HG03025 (cell line): Measurements from ENCODE around the gene FAAP20.
"Not testable (repeated sequence)": the region's sequence is repeated elsewhere in the genome, so short reads cannot be mapped to it uniquely, and the experiment has no call there.

Source experiments
- ATAC-seq: cut with Tn5 transposase; IDR thresholded peaks from one replicate; pipeline ENCODE4 v1.9.1; 2021; ENCODE audit warnings: mild to moderate bottlenecking, moderate library complexity; ENCODE audit not compliant: unreplicated experiment, low FRiP score

The FAAP20 gene

DNA sequence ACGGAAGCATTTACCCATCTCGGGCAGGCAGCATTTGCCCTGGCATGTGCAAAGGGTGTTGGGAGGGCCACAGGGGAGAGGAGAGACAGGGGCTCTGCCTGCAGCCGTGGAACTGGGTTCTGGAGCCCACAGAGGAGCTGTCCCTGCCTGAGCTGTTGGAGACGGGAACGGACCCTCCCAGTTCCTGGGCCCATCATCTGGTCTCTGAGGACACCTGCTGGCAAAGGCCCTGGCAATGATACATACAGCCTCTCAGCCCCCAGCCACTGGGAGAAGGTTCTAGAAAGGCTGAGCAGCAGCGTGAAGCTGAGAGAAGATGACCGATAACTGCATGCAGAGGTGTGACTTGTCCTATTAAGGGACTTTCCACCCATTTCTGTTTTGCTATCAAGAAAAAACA, 31.4 kb downstream of the FAAP20 start:
- ATAC-seq, result no peak

DNA sequence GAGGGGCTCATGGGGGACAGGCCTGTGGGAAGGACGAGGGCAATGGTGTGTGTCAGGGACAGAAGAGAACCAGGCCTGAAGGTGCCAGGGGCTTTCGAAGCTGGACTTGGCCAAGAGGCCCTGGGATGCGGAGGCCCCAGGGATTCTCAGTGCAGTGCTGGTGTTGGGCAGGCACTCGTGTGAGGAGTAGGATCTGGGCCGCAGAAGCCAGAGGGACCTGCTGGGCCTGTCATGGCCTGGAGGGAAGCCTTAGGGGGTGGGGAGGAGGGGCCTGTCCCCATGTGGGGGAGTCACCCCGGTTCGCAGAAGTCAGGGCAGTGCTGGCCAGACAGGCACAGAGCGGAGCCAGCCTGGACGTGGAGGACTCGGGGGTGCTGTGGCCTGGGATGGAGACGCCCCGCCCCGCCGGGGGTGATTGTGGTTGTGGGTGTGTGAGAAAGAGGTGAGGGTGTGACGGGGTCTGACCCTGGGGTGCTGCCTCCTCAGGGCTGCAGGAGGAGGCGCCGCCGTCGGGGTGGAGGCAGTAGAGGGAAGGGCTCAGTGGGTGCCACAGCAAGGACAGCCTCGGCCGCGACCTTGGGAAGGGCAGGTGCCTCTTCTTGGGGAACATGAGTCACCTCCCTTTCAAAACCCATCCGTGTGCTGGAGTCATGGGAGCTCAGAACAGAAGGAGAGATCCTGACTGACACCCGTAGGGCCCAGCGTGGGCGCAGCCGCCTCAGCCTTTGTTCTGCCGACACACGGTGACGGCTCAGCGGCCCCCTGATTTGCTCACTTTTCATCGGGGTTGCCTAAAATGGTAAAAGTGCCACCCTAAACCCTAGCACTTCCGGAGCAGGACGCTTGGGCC, 33.9 kb downstream of the FAAP20 start:
- ATAC-seq, result no peak

DNA sequence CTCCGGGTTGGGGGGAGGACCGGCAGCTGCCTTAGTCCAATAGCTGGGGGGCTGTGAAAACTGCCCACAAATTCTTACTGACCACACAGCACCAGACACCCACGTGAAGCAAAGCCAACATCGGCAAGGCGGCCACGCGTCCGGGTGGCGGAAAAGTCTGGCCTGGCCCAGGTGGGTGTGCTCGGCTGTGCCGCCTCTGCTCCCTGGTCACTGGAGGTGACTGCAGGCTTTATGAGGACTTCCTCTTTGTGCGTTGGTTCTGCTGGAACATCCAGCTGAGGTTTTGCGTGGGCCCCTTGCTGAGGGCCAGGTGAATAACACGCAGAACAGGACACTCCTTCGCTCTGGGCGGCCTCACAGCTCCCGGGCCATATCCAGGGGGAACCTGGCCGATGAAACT, 35.4 kb downstream of the FAAP20 start:
- ATAC-seq, result no peak

DNA sequence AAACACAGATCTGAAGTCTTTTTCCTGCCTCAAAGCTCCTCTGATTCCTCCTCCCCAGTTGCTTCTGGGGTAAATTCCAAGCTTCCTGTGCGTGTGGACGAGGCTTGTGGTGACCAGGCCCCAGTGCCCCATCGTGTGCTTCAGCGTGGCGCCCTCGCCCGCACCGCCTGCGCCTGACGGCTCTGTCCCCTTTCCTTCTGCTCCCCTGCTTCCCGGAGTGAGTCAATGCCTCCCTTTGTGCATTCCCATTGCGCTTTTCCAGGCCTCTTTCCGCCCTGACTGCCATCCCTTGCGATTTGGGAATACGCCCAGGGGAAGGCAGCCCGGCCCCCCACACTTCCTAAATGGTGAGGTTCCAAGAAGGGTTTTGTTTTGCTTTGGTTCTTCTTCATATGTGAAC, 36.3 kb downstream of the FAAP20 start:
- ATAC-seq, result no peak

DNA sequence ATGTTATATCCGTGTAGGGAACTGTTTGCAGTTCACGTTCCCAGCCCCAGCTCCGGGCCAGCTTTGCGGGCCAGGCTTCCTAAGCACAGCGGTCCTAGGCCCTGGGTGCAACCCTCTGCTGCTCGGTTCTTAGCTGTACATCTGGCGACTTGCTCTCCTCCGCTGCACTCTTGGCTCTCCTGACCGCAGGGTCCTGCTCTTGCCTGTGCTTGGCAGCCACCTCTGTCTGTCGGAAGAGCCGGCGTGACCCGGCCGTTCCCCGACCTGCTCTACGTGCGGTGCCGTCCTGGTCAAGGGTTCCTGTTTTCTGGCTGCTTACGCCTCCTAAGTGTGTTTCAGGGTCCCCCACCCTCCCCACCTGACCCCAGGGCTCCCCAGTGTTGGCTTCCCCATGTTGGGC, 36.7 kb downstream of the FAAP20 start:
- no peak for ATAC-seq

DNA sequence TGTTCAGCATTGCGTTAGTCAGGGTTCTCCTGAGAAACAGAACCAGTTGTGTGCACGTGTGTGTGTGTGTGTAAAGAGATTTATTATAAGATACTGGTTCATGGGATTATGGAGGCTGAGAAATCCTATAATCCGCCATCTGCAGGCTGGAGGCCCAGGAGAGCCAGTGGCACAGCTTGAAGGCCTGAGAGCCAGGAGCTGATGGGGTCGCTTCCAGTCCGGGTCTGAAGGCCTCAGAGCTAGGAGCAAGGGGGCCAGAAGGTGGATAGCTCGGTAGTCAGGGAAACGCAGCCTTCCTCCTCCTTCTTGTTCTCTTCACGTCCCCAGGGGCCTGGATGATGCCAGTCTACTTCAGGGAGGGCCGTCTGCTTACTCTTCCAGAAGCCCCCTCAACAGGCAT, 37.7 kb downstream of the FAAP20 start:
- ATAC-seq, result no peak

DNA sequence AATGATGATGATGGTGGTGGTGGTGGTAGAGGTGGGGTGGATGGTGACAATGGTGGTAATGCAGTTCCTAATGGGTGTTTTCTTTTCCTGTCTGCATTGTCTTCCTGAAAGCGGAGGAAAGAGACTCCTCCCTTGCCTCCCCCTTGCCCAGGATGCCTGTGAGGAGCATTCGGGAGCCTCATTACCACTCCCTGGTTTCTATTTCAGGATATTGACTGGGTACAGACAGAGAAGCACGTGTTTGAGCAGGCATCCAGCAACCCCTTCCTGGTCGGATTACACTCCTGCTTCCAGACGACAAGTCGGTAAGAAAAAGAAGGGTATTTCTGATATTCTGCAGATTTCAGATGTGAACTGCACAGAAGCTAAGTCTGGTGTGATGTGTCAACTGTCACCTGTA, 38.8 kb downstream of the FAAP20 start:
- no peak for ATAC-seq

DNA sequence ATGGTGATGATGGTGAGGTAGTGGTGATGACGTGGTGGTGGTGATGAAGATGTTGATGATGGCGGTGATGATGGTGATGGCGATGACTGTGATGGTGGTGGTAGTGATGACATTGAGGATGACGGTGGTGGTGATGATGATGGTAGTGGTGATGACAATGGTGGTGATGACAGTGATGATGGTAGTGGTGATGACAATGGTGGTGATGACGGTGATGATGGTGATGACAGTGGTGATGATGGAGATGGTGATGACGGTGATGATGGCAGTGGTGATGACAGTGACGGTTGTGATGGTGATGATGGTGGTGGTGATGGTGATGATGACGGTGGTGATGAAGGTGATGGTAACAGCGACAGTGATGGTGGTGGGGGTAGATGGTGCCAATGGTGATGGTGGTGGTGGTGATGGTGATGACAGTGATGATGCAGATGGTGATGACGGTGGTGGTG, 39.4 kb downstream of the FAAP20 start:
- no peak for ATAC-seq

DNA sequence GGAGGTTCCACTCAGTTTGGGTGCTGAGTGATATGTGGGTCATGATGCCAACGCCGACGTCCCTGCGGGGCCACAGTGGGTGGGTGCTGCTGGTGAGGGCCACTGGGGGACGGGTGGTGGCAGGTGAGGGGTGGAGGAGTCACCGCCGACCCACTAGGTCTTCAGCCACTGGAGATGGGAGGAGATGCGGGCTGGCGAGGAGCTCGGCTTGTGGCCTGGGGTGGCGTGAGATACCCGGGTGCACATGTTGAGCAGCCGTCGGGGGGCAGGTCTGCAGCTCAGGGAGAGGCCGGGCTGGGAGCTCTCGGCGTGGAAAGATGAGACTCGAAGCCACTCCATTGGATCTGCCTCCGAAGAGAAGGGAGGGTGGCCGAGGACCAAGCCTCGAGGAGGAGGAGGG, 40.5 kb downstream of the FAAP20 start:
- no peak for ATAC-seq

DNA sequence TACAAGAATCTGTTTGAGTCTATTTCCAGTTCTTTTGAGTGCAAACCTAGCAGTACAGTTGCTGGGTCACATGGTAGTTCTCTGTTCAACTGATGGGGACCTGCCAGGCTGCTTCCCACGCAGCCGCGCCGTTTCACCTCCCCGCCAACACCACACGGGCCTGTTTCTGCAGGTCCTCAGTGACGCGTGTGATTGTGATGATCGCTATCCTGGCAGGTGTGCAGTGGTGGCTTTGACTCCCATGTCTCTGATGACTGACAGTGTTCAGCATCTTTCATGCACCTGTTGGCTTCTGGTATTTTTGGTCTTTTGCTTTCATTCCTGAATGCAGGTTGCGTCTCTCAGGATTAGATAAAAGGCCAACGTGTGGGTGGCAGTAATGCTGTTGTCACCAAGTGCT, 41.6 kb downstream of the FAAP20 start:
- ATAC-seq, result no peak

DNA sequence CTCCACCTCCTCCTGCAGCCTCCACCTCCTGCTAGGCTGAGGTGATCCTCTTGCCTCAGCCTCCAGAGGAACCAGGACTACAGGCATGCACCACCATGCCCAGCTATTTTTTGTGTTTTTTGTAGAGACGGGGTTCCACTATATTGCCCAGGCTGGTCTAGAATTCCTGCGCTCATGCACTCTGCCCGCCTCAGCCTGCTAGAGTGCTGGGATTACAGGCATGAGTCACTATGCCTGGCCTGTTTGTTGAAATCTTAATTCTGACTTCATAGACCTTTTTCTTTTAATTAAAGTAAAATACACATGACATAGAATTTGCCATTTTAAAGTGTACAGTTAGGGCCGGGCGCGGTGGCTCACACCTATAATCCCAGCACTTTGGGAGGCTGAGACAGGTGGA, 42.7 kb downstream of the FAAP20 start:
- ATAC-seq, result no peak

DNA sequence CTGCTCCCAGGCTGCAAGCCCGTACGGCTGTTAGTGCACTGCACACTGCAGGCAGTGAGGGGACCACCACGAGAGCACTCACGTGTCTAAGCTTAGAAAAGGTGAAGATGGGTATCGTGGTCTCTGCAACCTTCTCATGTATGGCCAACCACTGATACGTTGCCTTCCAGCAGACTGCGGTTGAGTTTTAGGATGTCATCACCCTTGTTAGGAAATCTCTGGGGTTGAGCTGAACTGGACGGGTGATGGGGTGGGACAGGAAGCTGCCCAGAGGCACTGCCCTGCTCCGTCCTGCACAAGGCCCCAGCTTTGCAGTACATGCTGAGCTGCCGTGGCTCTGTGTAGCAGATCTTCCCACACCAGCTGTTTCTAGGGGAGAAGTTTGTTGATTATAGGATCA, 43.3 kb downstream of the FAAP20 start:
- no peak for ATAC-seq

DNA sequence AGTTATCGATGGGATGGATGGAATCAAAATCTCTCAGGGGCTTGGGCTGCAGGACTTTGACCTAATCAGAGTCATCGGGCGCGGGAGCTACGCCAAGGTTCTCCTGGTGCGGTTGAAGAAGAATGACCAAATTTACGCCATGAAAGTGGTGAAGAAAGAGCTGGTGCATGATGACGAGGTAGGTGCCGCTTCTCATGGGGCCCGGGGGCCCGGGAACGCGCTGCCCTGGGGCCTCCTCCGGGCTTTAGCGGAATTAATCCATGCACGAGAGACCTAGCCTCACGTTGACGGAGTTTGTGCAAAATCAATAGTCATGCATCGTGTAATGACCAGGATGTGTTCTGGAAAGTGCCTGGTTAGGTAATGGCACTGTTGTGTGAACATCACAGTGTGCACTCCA, 43.8 kb downstream of the FAAP20 start:
- no peak for ATAC-seq

DNA sequence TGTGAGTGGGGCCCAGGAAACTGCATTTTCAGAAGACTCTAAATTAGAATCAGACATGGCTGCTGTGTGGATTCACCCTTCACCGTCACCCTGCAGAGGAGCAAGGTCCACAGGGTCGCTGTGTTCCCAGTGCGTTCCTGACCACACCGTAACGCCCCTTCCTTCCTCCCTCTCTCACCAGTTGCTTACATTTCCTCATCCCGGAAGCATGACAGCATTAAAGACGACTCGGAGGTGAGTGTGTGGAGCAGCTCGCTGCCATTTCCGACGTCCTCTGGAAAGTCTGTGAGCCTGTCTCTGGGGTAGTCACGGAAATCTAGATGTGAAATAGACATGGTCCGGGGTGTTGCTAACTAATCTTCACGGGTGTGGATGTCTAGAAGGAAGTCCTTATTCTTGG, 45.9 kb downstream of the FAAP20 start:
- no peak for ATAC-seq

DNA sequence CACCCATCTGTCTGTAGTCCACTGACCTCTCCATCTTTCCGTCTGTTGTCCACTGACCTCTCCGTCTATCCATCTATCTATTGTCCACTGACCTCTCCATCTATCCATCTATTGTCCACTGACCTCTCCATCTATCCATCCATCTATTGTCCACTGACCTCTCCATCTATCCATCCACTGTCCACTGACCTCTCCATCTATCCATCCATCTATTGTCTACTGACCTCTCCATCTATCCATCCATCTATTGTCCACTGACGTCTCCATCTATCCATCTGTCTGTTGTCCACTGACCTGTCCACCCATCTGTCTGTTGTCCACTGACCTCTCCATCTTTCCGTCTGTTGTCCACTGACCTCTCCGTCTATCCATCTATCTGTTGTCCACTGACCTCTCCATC, 46.7 kb downstream of the FAAP20 start:
- not testable (repeated sequence) for ATAC-seq

DNA sequence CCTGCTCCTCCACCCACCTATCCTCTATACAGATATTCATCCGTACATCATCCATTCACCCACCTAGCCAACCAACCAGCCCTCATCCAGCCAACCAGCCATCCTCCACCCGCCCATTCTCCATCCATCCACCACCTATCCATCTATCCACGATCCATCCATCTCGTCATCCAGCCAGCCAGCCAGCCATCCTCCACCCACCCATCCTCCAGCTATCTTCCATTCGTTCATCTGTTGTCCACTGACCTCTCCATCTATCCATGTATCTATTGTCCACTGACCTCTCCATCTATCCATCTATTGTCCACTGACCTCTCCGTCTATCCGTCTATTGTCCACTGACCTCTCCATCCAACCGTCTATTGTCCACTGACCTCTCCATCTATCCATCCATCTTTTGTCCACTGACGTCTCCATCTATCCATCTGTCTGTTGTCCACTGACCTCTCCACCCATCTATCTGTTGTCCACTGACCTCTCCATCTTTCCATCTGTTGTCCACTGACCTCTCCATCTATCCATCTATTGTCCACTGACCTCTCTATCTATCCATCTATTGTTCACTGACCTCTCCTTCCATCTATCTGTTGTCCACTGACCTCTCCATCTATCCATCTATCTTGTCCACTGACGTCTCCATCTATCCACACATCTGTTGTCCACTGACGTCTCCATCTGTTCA, 47.6 kb downstream of the FAAP20 start:
- ATAC-seq, result no peak

DNA sequence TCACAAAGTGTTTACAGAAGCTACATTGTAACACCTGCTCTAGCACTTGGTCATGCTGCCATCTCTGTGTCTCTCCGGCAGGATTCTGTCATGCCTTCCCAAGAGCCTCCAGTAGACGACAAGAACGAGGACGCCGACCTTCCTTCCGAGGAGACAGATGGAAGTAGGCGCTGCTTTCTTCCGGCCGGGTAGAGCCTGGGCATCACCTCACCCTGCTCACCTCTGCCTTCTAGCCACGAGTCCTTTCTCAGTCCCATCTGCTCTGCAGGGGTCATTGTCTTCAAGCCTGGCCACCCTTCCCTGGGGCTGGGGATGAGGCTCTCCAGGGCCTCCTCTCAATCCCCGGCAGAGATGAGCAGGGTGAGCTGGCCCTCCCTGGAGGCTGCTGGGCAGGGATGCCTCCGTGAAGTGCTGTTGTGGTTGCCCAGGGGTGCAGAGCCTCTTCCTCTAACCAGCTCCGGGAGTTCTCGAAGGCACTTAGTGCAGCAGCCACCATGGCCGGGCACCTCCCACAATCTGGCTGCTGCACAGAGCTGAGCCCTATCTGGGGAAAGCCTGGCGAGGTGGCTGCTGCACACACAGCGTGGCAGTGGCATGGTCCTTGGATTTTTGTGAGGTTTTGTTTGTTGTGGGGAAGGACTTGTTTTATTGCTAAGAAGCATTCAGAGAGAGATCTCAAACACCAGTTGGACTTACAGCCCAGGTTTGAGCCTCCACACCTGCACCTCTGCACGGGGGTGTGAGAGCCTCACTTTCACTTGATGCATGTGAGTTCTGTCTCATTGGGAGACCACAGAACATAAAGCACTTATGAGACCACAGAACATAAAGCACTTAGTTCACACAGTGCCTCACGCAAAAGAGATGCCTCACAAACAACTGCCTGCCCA, 48.4 kb downstream of the FAAP20 start:
- ATAC-seq, result no peak

DNA sequence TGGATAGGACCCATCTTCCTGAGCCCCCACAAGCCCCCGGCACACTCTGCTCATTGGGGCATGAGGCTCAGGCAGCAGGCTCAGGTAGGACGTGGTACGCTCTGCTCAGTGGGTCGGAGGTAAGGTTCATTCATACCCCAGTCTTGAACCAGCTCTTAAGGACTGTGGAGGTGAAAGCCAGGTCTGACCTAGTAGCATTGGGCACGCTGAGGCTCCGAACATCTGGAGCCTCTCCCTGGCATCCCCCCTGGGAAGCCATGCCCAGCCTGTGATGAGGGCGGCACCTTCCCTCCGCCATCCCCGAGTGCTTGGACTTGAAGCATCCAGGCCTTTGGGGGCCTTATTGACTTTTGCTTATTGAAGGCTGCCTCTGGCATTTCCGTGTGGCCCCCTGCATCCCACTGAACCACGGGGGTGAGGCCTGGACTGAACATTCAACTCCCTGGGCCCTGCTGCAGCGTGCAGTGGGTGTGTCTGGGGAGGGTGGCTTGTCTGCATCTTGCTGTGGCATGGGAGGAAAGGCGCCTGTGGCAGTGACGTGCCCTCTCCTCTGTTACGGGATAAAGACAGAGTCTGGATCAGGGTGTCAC, 50.0 kb downstream of the FAAP20 start:
- no peak for ATAC-seq

DNA sequence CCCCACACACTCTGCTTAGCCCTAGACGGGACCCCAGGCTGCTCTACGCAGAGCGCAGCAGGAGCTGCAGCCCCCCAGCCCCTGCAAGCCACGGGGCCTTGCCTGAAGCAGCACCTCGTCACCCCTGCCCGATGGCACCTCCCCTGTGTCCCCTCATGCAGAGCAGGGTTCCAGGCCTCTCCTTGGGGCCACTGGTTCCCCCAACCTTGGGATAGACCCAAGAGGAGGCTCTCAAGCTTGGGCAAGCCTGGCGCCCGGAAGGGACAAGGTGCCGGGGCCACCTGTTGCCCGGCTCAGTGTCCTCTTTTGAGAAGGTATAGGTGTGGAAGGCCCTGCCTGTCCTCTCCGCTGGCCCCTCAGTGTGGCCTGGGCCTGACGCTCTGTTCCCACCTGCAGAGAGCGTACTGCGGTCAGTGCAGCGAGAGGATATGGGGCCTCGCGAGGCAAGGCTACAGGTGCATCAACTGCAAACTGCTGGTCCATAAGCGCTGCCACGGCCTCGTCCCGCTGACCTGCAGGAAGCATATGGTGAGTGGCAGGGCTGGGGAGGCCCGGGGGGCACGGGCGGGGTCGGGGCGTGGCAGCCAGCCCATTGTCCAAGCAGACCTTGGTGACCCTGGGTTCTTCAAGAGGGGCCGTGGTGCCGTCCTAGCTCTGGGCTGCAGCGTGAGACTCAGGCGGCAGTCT, 50.6 kb downstream of the FAAP20 start:
- no peak for ATAC-seq

DNA sequence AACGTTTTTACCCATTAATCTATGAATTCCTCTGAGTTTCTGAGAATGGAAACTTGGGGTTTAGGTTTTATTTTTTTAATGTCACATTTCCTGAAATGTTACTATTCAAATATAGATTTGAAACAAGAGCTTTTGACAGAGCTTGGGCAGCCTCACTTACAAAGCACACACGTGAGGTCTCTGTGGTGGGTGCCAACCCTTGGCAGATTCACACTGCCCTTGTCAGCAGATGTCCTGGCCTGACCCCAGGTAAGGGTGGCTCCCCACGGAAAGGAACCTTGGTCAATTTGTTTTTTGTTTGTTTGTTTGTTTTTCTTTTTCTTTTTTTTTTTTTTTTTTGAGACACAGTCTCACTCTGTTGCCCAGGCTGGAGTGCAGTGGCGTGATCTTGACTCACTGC, 53.5 kb downstream of the FAAP20 start:
- ATAC-seq, result no peak
